Endothelial cell of umbilical vein (primary cell): ENCODE results near the gene FAS. TPM values are rescaled to one million over a fixed set of nuclear protein-coding genes. Genes with fewer than 3 reads are reported as not detected.

Experiments
- BruUV-seq: library from RNA; stranded (reverse); fragments of 400-500 nt; replicated peaks from 2 replicates; lab custom pipeline; 2021; lab: Mats Ljungman, UMichigan
- CTCF ChIA-PET: fragments of 300-600, 350-600 bp; sonication (Branson Sonifier 250); formaldehyde crosslinking; loops from one replicate; lab custom pipeline; 2021; ENCODE audit warnings: antibody characterized with exemption, inconsistent platforms; lab: Charles Lee
- POLR2A ChIA-PET: fragments of 300-600, 350-600 bp; sonication (Branson Sonifier 250); formaldehyde crosslinking; loops from one replicate; lab custom pipeline; 2021; ENCODE audit warnings: antibody characterized with exemption, inconsistent platforms; lab: Charles Lee
- DNase-seq: peaks from one replicate; pipeline ENCODE4 v3.0.0-alpha.2; 2011; ENCODE audit warnings: low read depth, low spot score
- FAIRE-seq: peaks from 2 replicates; lab custom pipeline; 2011; peaks lifted over from hg19 to GRCh38; lab: Jason Lieb, UNC
- H2AFZ ChIP-seq: 2 replicates; pipeline ENCODE4 v1.6.0; 2012; ENCODE audit warnings: low read depth, low read length, control low read depth, inconsistent platforms
- H3K27ac ChIP-seq: 2 replicates; pipeline ENCODE4 v1.5.1; 2011; ENCODE audit warnings: low read depth, mild to moderate bottlenecking, control low read depth, low read length, moderate library complexity; ENCODE audit not compliant: insufficient read depth
- H3K27me3 ChIP-seq, 2 experiments: 2 replicates each; pipeline versions ENCODE4 v1.6.0 to v1.6.1; 2011; ENCODE audit warnings: low read length in 2 of 2, mixed read lengths in 1 of 2; ENCODE audit not compliant: control insufficient read depth in 2 of 2, insufficient read depth in 2 of 2
- H3K36me3 ChIP-seq, 2 experiments: 2 replicates in 1 of 2; 3 replicates in 1 of 2; pipeline ENCODE4 v1.5.1; 2011; ENCODE audit warnings: low read length in 2 of 2, mild to moderate bottlenecking in 1 of 2, moderate library complexity in 1 of 2; ENCODE audit not compliant: control insufficient read depth in 2 of 2, insufficient read depth in 2 of 2; ENCODE audit errors: extremely low read depth in 1 of 2
- H3K4me1 ChIP-seq: 3 replicates; pipeline ENCODE4 v1.5.1; 2011; ENCODE audit warnings: mild to moderate bottlenecking, low read length; ENCODE audit not compliant: control insufficient read depth, insufficient read depth; ENCODE audit errors: extremely low read depth
- H3K4me2 ChIP-seq: 2 replicates; pipeline ENCODE4 v1.6.1; 2011; ENCODE audit warnings: low read length, control low read depth, mixed read lengths; ENCODE audit not compliant: insufficient read depth
- H3K4me3 ChIP-seq, 3 experiments: fragments of 200-600 bp in 1 of 3; sonication (generic), shearing (Covaris generic) in 1 of 3; replicated peaks in 1 of 3; 2 replicates each; pipeline ENCODE4 v1.5.1; 2011 to 2016; ENCODE audit warnings: control low read depth in 3 of 3, low read length in 3 of 3, mild to moderate bottlenecking in 2 of 3, inconsistent platforms in 1 of 3, low read depth in 1 of 3, moderate library complexity in 1 of 3; ENCODE audit not compliant: insufficient read depth in 1 of 3
- H3K79me2 ChIP-seq: 2 replicates; pipeline ENCODE4 v1.6.0; 2012; ENCODE audit warnings: low read length, inconsistent platforms; ENCODE audit not compliant: control insufficient read depth, insufficient read depth
- H3K9ac ChIP-seq: replicated peaks from 2 replicates; pipeline ENCODE3; 2011; ENCODE audit warnings: low read length, control low read depth; ENCODE audit not compliant: insufficient read depth; ENCODE audit errors: extremely low read depth
- H3K9me1 ChIP-seq: replicated peaks from 3 replicates; pipeline ENCODE4 v1.6.0; 2011; ENCODE audit warnings: mild to moderate bottlenecking, low read length; ENCODE audit not compliant: control insufficient read depth, insufficient read depth; ENCODE audit errors: extremely low read depth
- H3K9me3 ChIP-seq: replicated peaks from 2 replicates; pipeline ENCODE4 v1.5.1; 2012; ENCODE audit warnings: low read length, inconsistent platforms; ENCODE audit not compliant: control insufficient read depth, insufficient read depth
- H4K20me1 ChIP-seq: replicated peaks from 2 replicates; pipeline ENCODE3; 2011; ENCODE audit warnings: mild to moderate bottlenecking, low read length; ENCODE audit not compliant: control insufficient read depth, insufficient read depth; ENCODE audit errors: extremely low read depth
- EZH2 ChIP-seq: IDR thresholded peaks from 2 replicates; pipeline ENCODE4 v1.6.1; 2012; ENCODE audit warnings: borderline replicate concordance, low read depth, mild to moderate bottlenecking, moderate library complexity, low read length, inconsistent platforms; ENCODE audit not compliant: severe bottlenecking
- FOS ChIP-seq: IDR thresholded peaks from 2 replicates; pipeline ENCODE4 v1.6.1; 2011; ENCODE audit warnings: mild to moderate bottlenecking, low read length, moderate library complexity, borderline replicate concordance; ENCODE audit not compliant: insufficient read depth
- GATA2 ChIP-seq: IDR thresholded peaks from 2 replicates; pipeline ENCODE4 v1.7.0; 2011; ENCODE audit warnings: low read depth, mild to moderate bottlenecking, moderate library complexity, mixed read lengths, low read length; ENCODE audit not compliant: insufficient read length, insufficient read depth
- JUN ChIP-seq: IDR thresholded peaks from 2 replicates; pipeline ENCODE4 v1.6.1; 2011; ENCODE audit warnings: borderline replicate concordance, low read depth; ENCODE audit not compliant: insufficient read length, insufficient read depth
- MAX ChIP-seq: IDR thresholded peaks from 2 replicates; pipeline ENCODE4 v1.6.1; 2011; ENCODE audit not compliant: insufficient read depth, insufficient read length
- MYC ChIP-seq: IDR thresholded peaks from one replicate; pipeline ENCODE4 v1.6.1; 2011; ENCODE audit warnings: mild to moderate bottlenecking, low read depth, low read length
- POLR2A ChIP-seq: IDR thresholded peaks from 2 replicates; pipeline ENCODE4 v1.6.1; 2012; ENCODE audit warnings: low read depth, mild to moderate bottlenecking, control low read depth, low read length
- POLR2AphosphoS5 ChIP-seq: IDR thresholded peaks from 2 replicates; pipeline ENCODE4 v1.6.1; 2012; ENCODE audit warnings: low read depth, mild to moderate bottlenecking, control low read depth, low read length, moderate library complexity; ENCODE audit not compliant: insufficient read depth
- dilution Hi-C: fragments of 300-500 bp; cut with MboI; formaldehyde crosslinking; loops from one replicate; pipeline ENCODE4 v1.15.0; 2019; ENCODE audit warnings: low sequenced_read_pairs; ENCODE audit not compliant: extremely low pct_ligation_motif_present
- intact Hi-C: fragments of 100-400 bp; cut with micrococcal nuclease; formaldehyde crosslinking; loops from one replicate; pipeline ENCODE4 v1.10.0; 2022
- polyA plus RNA-seq, 4 experiments: library from polyadenylated mRNA; depleted of rRNA in 3 of 4; stranded (reverse) in 3 of 4; unstranded in 1 of 4; fragments of >200 nt; gene quantifications; 2 replicates each; pipeline versions ENCODE4 v1.2.1 to v1.2.3, GENCODE V29; 2011 to 2012; ENCODE audit warnings: missing spikeins in 1 of 4
- total RNA-seq: library from RNA; stranded (reverse); gene quantifications from 2 replicates; pipeline ENCODE4 v1.2.3, GENCODE V29; 2021
- TF ChIP-seq, protein P1 (sequence below), 2 donors: IDR thresholded peaks; 1 replicate in 1 of 2; 2 replicates in 1 of 2; pipeline ENCODE4 v1.5.1; 2011; ENCODE audit warnings: low read length in 2 of 2, mild to moderate bottlenecking in 2 of 2, moderate library complexity in 2 of 2, control low read depth in 1 of 2, inconsistent platforms in 1 of 2, low read depth in 1 of 2; ENCODE audit not compliant: insufficient read depth in 1 of 2; ENCODE audit errors: extremely low read depth in 1 of 2

The FAS gene
- total and polyA plus RNA-seq, 2 donors (not counting 3 experiments of a cell fraction or from before 2014, with no cell fraction given) = 2.0 to 6.1 TPM

DNA sequence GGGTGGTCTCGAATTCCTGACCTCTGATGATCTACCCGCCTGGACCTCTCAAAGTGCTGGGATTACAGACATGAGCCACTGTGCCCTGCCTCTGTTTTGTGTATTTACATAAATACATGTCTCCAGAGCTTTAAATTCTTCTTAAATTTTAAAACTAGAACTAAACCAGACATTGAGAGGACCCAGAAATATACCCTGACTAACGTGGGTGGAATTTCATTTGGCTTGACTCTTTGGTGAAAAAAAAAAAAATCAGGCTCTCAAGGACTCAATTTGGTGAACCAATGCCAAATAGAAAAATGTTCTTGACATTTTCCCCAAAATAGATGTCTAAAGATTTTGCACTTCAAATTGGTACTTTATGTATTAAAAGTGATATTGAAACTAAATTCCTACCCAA, 16.6 kb upstream of the FAS start:
- Histone ChIP-seq H3K9ac (no peak overlapping the region), H3K9me1 (no peaks in the 10 kb centered on the region), H3K79me2 (no peaks in the 10 kb centered on the region), H3K9me3 (no peaks in the 10 kb centered on the region), H3K4me1 (peaks cover 8% of the 10 kb centered on the region), H3K36me3 (no peaks in the 10 kb centered on the region), H3K4me3 (no peak overlapping the region), H3K27ac (no peak overlapping the region), H3K4me2 (no peak overlapping the region), H3K27me3 (peaks cover 4 to 7% of the 10 kb centered on the region in 2 experiments), H4K20me1 (no peaks in the 10 kb centered on the region), H2AFZ (no peak overlapping the region)
- intact Hi-C loops = no loop called here
- dilution Hi-C loops = no loop called here
- ChIA-PET POLR2A (no interaction called here), CTCF (interaction anchor here (1.1 kb wide), 1 partner anchor 39 kb away, joined by 3 read pairs; no protein-coding TSS in a partner anchor)
- no peak for DNase-seq
- no TSS peak for BruUV-seq
- FAIRE-seq = no peak
- no peak for TF ChIP-seq JUN
- no peak for TF ChIP-seq FOS
- no peak for TF ChIP-seq MYC
- TF ChIP-seq POLR2AphosphoS5 = no peak
- TF ChIP-seq EZH2 = no peak
- TF ChIP-seq GATA2 = no peak
- TF ChIP-seq, protein P1, sequence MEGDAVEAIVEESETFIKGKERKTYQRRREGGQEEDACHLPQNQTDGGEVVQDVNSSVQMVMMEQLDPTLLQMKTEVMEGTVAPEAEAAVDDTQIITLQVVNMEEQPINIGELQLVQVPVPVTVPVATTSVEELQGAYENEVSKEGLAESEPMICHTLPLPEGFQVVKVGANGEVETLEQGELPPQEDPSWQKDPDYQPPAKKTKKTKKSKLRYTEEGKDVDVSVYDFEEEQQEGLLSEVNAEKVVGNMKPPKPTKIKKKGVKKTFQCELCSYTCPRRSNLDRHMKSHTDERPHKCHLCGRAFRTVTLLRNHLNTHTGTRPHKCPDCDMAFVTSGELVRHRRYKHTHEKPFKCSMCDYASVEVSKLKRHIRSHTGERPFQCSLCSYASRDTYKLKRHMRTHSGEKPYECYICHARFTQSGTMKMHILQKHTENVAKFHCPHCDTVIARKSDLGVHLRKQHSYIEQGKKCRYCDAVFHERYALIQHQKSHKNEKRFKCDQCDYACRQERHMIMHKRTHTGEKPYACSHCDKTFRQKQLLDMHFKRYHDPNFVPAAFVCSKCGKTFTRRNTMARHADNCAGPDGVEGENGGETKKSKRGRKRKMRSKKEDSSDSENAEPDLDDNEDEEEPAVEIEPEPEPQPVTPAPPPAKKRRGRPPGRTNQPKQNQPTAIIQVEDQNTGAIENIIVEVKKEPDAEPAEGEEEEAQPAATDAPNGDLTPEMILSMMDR (IDR thresholded peaks at IDR 0.05; ENCODE audit: extremely low read depth in 1 of 2, insufficient read depth in 1 of 2, low read depth in 1 of 2, low read length in 2 of 2) = no peak
- TF ChIP-seq POLR2A = no peak
- TF ChIP-seq MAX = no peak
